K562 (cell line): ENCODE data around the gene USH2A. TPM values are rescaled to one million over a fixed set of nuclear protein-coding genes. Genes with fewer than 3 reads are reported as not detected.

ENCODE experiments used
- ATAC-seq: fragments of 200-7000 bp; cut with Tn5 transposase; 3 replicates; pipeline ENCODE4 v1.9.1; 2020; ENCODE audit warnings: moderate library complexity
- BruUV-seq: library from RNA; stranded (reverse); fragments of 400-500 nt; replicated peaks from 2 replicates; lab custom pipeline; 2021; lab: Mats Ljungman, UMichigan
- CTCF ChIA-PET: fragments of 300-600 bp; formaldehyde crosslinking; extraction: SDS; loops from one replicate; lab custom pipeline; 2021; ENCODE audit warnings: low intra/inter-chr PET ratio; lab: Yijun Ruan, JAX
- POLR2A ChIA-PET: fragments of 300-600, 350-650 bp; sonication (Branson Sonifier 250); formaldehyde crosslinking; extraction: SDS; loops from one replicate; lab custom pipeline; 2021; ENCODE audit warnings: antibody characterized with exemption, inconsistent platforms; lab: Yijun Ruan, JAX
- DNase-seq, 4 experiments: peaks; one replicate each; pipeline versions ENCODE4 v3.0.0 to v3.0.0-alpha.2; 2011 to 2018; ENCODE audit warnings: low spot score in 3 of 4, mixed read lengths in 3 of 4; ENCODE audit errors: extremely low read depth in 1 of 4
- FAIRE-seq: peaks from 2 replicates; lab custom pipeline; 2011; peaks lifted over from hg19 to GRCh38; lab: Jason Lieb, UNC
- H2AFZ ChIP-seq: 2 replicates; pipeline ENCODE4 v1.6.0; 2011; ENCODE audit warnings: low read depth, low read length, control low read depth, inconsistent platforms
- H3K27ac ChIP-seq: fragments of 200-600 bp; 3 replicates; pipeline ENCODE4 v1.8.0; 2011; ENCODE audit warnings: low read depth, mild to moderate bottlenecking, control low read depth, inconsistent platforms, low read length, moderate library complexity, mixed read lengths; ENCODE audit errors: extremely low read depth
- H3K27me3 ChIP-seq, 2 experiments: fragments of 300-600 bp in 1 of 2; 2 replicates in 1 of 2; 3 replicates in 1 of 2; pipeline versions ENCODE4 v1.6.0 to v1.8.0; 2011; ENCODE audit warnings: inconsistent platforms in 2 of 2, low read length in 2 of 2, mild to moderate bottlenecking in 1 of 2, mixed read lengths in 1 of 2, moderate library complexity in 1 of 2; ENCODE audit not compliant: control insufficient read depth in 2 of 2, insufficient read depth in 2 of 2
- H3K36me3 ChIP-seq: fragments of 300-600 bp; 3 replicates; pipeline ENCODE4 v1.8.0; 2011; ENCODE audit warnings: mild to moderate bottlenecking, low read length, inconsistent platforms; ENCODE audit not compliant: control insufficient read depth, insufficient read depth
- H3K4me1 ChIP-seq, 2 experiments: fragments of 200-600 bp in 1 of 2; replicated peaks in 1 of 2; 2 replicates in 1 of 2; 3 replicates in 1 of 2; pipeline versions ENCODE4 v1.5.1 to v1.8.0; 2011; ENCODE audit warnings: inconsistent platforms in 2 of 2, low read length in 2 of 2, mild to moderate bottlenecking in 1 of 2, mixed read lengths in 1 of 2, moderate library complexity in 1 of 2; ENCODE audit not compliant: control insufficient read depth in 2 of 2, insufficient read depth in 2 of 2
- H3K4me2 ChIP-seq: 2 replicates; pipeline ENCODE4 v1.6.1; 2011; ENCODE audit warnings: low read length, control low read depth, inconsistent platforms, mixed read lengths; ENCODE audit not compliant: insufficient read depth
- H3K4me3 ChIP-seq: fragments of 200-600 bp; sonication (generic), shearing (Covaris generic); 2 replicates; pipeline ENCODE4 v1.5.1; 2016; ENCODE audit warnings: control low read depth, inconsistent platforms
- H3K79me2 ChIP-seq: fragments of 200-600 bp; 3 replicates; pipeline ENCODE4 v1.8.0; 2011; ENCODE audit warnings: low read length, inconsistent platforms; ENCODE audit not compliant: control insufficient read depth, insufficient read depth
- H3K9ac ChIP-seq, 2 experiments: 2 replicates each; pipeline versions ENCODE4 v1.6.0 to v1.6.1; 2011; ENCODE audit warnings: low read depth in 2 of 2, low read length in 2 of 2, control low read depth in 1 of 2, inconsistent platforms in 1 of 2, mild to moderate bottlenecking in 1 of 2, mixed read lengths in 1 of 2; ENCODE audit not compliant: insufficient read depth in 1 of 2
- H3K9me1 ChIP-seq: one replicate; pipeline ENCODE4 v1.6.0; 2011; ENCODE audit warnings: inconsistent platforms, mild to moderate bottlenecking, low read length, moderate library complexity; ENCODE audit not compliant: control insufficient read depth, insufficient read depth
- H3K9me3 ChIP-seq: replicated peaks from 2 replicates; pipeline ENCODE4 v1.5.1; 2011; ENCODE audit warnings: low read depth, low read length, inconsistent platforms; ENCODE audit not compliant: control insufficient read depth, insufficient read depth
- H4K20me1 ChIP-seq: replicated peaks from 2 replicates; pipeline ENCODE4 v1.6.1; 2011; ENCODE audit warnings: low read length, inconsistent platforms, mixed read lengths; ENCODE audit not compliant: control insufficient read depth, insufficient read depth
- CXXC5 ChIP-seq: fragments of 250-450 bp; sonication (Bioruptor Pico); IDR thresholded peaks from 2 replicates; pipeline ENCODE4 v1.8.0; 2022; ENCODE audit warnings: inconsistent platforms, mild to moderate bottlenecking, moderate library complexity
- FIP1L1 ChIP-seq: fragments of 200-400 bp; formaldehyde crosslinking; IDR thresholded peaks from 2 replicates; pipeline ENCODE4 v1.6.1; 2018; ENCODE audit warnings: mild to moderate bottlenecking, low read depth, low read length; ENCODE audit not compliant: poor library complexity, severe bottlenecking
- KAT2B ChIP-seq: IDR thresholded peaks from one replicate; pipeline ENCODE4 v1.6.1; 2012; ENCODE audit warnings: low read depth, mild to moderate bottlenecking, control low read depth, inconsistent platforms, low read length, moderate library complexity
- KLF16 ChIP-seq: IDR thresholded peaks from 2 replicates; pipeline ENCODE4 v1.6.1; 2016; ENCODE audit warnings: antibody characterized with exemption
- MAFF ChIP-seq: IDR thresholded peaks from 2 replicates; pipeline ENCODE4 v1.6.1; 2012; ENCODE audit warnings: low read length, improper control_type of control experiment
- MAFG ChIP-seq: fragments of 450-650 bp; conservative IDR thresholded peaks from 2 replicates; pipeline ENCODE4 v1.6.1; 2016; ENCODE audit warnings: missing genetic modification characterization, missing compliant biosample characterization
- MAFK ChIP-seq: IDR thresholded peaks from 2 replicates; pipeline ENCODE4 v1.6.1; 2011; ENCODE audit warnings: low read length, improper control_type of control experiment
- SIN3B ChIP-seq: fragments of 450-650 bp; IDR thresholded peaks from 2 replicates; pipeline ENCODE4 v1.6.1; 2017; ENCODE audit warnings: low read depth, mild to moderate bottlenecking, moderate library complexity
- SUPT5H ChIP-seq: fragments of 450-650 bp; IDR thresholded peaks from 2 replicates; pipeline ENCODE4 v1.6.1; 2016
- ZFP91 ChIP-seq: sonication (generic); formaldehyde crosslinking; IDR thresholded peaks from 2 replicates; pipeline ENCODE4 v1.8.0; 2022; ENCODE audit warnings: mild to moderate bottlenecking, missing genetic modification reagents
- ZNF316 ChIP-seq: fragments of 450-650 bp; IDR thresholded peaks from 2 replicates; pipeline ENCODE4 v1.6.1; 2016
- ZNF780A ChIP-seq: fragments of 250-450 bp; sonication (Bioruptor Pico); IDR thresholded peaks from 2 replicates; pipeline ENCODE4 v1.5.0; 2021; ENCODE audit warnings: mild to moderate bottlenecking
- WGBS: fragments of 100-300 bp; shearing (Covaris generic); methylation state at CpG from one replicate; pipeline ENCODE4 v1.1.6; 2016; ENCODE audit warnings: low coverage, mixed read lengths; ENCODE audit not compliant: insufficient coverage; ENCODE audit errors: missing lambda C conversion rate; 5-methylcytosine and 5-hydroxymethylcytosine counted together
- in situ Hi-C: fragments of 300-500 bp; cut with MboI; formaldehyde crosslinking; loops from 4 replicates; pipeline ENCODE4 v1.15.0; 2018; ENCODE audit warnings: inconsistent platforms, mixed read lengths
- intact Hi-C: fragments of 100-400 bp; cut with micrococcal nuclease; formaldehyde crosslinking; loops from 2 replicates; pipeline ENCODE4 v1.14.2; 2022
- polyA plus RNA-seq, 8 experiments: library from polyadenylated mRNA; depleted of rRNA in 4 of 8; stranded (reverse) in 5 of 8; unstranded in 3 of 8; fragments of >200 nt; fragmentation: Nextera tagmentation in 2 of 8; fragmentation: Illumina TruSeq in 1 of 8; extraction: Ambion mirVana in 2 of 8; extraction: Trizol in 1 of 8; gene quantifications; 2 replicates each; pipeline versions ENCODE4 v1.2.1 to v1.2.3, GENCODE V29; 2011 to 2014; ENCODE audit warnings: inconsistent platforms in 1 of 8, missing spikeins in 1 of 8
- total RNA-seq, 7 experiments: library from RNA; depleted of rRNA in 6 of 7; stranded (reverse); fragments of >200 nt in 6 of 7; fragmentation: Illumina TruSeq in 2 of 7; extraction: Trizol in 2 of 7; gene quantifications; 2 replicates each; pipeline versions ENCODE4 v1.2.1 to v1.2.3, GENCODE V29; 2011 to 2021; ENCODE audit warnings: low replicate concordance in 1 of 7
- TF ChIP-seq, protein P1 (sequence below): fragments of 450-650 bp; formaldehyde crosslinking; IDR thresholded peaks from 2 replicates; pipeline ENCODE4 v1.4.0; 2022; ENCODE audit warnings: mild to moderate bottlenecking, moderate library complexity
- TF ChIP-seq, protein P2 (sequence below): fragments of 450-650 bp; IDR thresholded peaks from 2 replicates; pipeline ENCODE4 v1.6.1; 2016
- TF ChIP-seq, protein P3 (sequence below): sonication (generic); formaldehyde crosslinking; IDR thresholded peaks from 2 replicates; pipeline ENCODE4 v1.8.0; 2022; ENCODE audit warnings: mild to moderate bottlenecking, missing genetic modification reagents

Gene USH2A
- total and polyA plus RNA-seq, 9 of the 15 experiments (the other 6 are each of a cell fraction or from before 2014, with no cell fraction given) = under 0.01 TPM; not detected in 7

DNA sequence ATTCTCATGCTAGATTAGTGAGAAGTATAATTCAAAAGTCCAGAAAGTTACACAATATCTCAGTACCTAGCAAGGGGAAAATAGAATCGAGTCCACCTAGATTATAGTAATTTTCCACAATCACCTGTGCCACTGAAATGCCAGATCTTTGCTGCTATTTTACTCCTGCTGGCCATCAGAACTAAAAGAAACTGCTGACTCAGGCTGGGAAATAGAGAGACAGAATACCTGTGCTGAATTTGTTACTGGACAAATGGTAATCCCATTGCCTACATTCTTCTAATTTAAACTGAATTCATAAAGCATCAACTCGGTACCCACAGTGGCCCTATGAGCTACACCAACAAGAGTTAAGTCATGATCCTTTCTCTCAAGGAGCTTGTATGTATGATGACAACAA lies 55.0 kb downstream of the USH2A start:
- Histone ChIP-seq H3K79me2 (no peaks in the 10 kb centered on the region), H3K36me3 (no peaks in the 10 kb centered on the region), H2AFZ (no peak overlapping the region), H3K4me1 (no peaks in the 10 kb centered on the region), H3K4me3 (no peak overlapping the region), H3K27me3 (no peaks in the 10 kb centered on the region), H3K9me3 (no peaks in the 10 kb centered on the region; the same call in 1 of the 2 replicates), H3K4me2 (no peak overlapping the region), H3K27ac (no peak overlapping the region), H3K9me1 (no peaks in the 10 kb centered on the region), H3K9ac (no peak overlapping the region), H4K20me1 (no peaks in the 10 kb centered on the region)
- no peak for FAIRE-seq
- intact Hi-C loops (no loop called here), in situ Hi-C loops (no loop called here)
- 0% methylated on average over 2 of the region's 2 CpGs for whole genome bisulfite sequencing
- no peak for DNase-seq
- POLR2A ChIA-PET = no interaction called here
- TF ChIP-seq ZNF780A (CRISPR knock-in tag) = no peak
- TF ChIP-seq ZFP91 (CRISPR knock-in tag) = no peak
- TF ChIP-seq, protein P1, sequence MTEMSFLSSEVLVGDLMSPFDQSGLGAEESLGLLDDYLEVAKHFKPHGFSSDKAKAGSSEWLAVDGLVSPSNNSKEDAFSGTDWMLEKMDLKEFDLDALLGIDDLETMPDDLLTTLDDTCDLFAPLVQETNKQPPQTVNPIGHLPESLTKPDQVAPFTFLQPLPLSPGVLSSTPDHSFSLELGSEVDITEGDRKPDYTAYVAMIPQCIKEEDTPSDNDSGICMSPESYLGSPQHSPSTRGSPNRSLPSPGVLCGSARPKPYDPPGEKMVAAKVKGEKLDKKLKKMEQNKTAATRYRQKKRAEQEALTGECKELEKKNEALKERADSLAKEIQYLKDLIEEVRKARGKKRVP (CRISPR knock-in tag) = no peak
- TF ChIP-seq MAFK = 0 out of 2 replicates have a peak, but pooled peaks have one; percentile 35
- TF ChIP-seq FIP1L1 = no peak
- TF ChIP-seq CXXC5 = no peak
- 0 out of 2 replicates have a peak, but pooled peaks have one; percentile 7 for TF ChIP-seq MAFF
- TF ChIP-seq, protein P2, sequence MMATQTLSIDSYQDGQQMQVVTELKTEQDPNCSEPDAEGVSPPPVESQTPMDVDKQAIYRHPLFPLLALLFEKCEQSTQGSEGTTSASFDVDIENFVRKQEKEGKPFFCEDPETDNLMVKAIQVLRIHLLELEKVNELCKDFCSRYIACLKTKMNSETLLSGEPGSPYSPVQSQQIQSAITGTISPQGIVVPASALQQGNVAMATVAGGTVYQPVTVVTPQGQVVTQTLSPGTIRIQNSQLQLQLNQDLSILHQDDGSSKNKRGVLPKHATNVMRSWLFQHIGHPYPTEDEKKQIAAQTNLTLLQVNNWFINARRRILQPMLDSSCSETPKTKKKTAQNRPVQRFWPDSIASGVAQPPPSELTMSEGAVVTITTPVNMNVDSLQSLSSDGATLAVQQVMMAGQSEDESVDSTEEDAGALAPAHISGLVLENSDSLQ = no peak
- 0 out of 2 replicates have a peak, but pooled peaks have one; percentile 9 for TF ChIP-seq MAFG
- TF ChIP-seq ZNF316 = 0 out of 2 replicates have a peak, but pooled peaks have one; percentile 22
- TF ChIP-seq SUPT5H = no peak
- TF ChIP-seq SIN3B = no peak
- TF ChIP-seq, protein P3, sequence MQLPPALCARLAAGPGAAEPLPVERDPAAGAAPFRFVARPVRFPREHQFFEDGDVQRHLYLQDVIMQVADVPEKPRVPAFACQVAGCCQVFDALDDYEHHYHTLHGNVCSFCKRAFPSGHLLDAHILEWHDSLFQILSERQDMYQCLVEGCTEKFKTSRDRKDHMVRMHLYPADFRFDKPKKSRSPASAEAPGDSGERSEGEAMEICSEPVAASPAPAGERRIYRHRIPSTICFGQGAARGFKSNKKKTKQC (CRISPR knock-in tag) = no peak
- TF ChIP-seq KLF16 = no peak
- TF ChIP-seq KAT2B = no peak
- CTCF ChIA-PET = no interaction called here
- no TSS peak for BruUV-seq
- no peak for ATAC-seq
